Measurements from ENCODE around the gene DIS3L. TPM values are rescaled to one million over a fixed set of nuclear protein-coding genes. Genes with fewer than 3 reads are reported as not detected.

Gene DIS3L
- total and polyA plus RNA-seq, 2 of the 4 experiments (the other 2 are of a cell fraction) = 5.1 to 14.5 TPM

- H3K9me3 ChIP-seq (ENCODE audit: control insufficient read depth, insufficient read depth, low read length) = no peaks in the 10 kb centered on the region
- CTCF ChIA-PET = no interaction called here
- H3K27ac ChIP-seq (ENCODE audit: insufficient read depth, low read length) = no peak overlapping the region
- H3K36me3 ChIP-seq (ENCODE audit: control insufficient read depth, insufficient read depth, low read length) = no peaks in the 10 kb centered on the region
- H3K9ac ChIP-seq (ENCODE audit: low read depth, low read length) = no peak overlapping the region
- no peak overlapping the region for H2AK9ac ChIP-seq (replicated peaks; ENCODE audit: low read depth, low read length, poor library complexity)
- H2BK5ac ChIP-seq (ENCODE audit: low read depth, low read length, poor library complexity, severe bottlenecking) = no peak overlapping the region
- peak overlapping the region; percentile 43 for H3K4me3 ChIP-seq (ENCODE audit: insufficient read depth, low read depth, low read length)
- intact Hi-C loops (cut with micrococcal nuclease) (loop anchor here (5.0 kb wide), 1 partner anchor 244 kb away; the partner anchor contains the start of gene SNAPC5), dilution Hi-C loops (cut with HindIII; ENCODE audit: low sequenced_read_pairs, unreplicated experiment) (no loop called here), in situ Hi-C loops (cut with MboI; ENCODE audit: low sequenced_read_pairs) (no loop called here)
- H4K8ac ChIP-seq (ENCODE audit: low read depth in 2 of 2, low read length in 2 of 2) = no peak overlapping the region
- no peaks in the 10 kb centered on the region for H3K9me1 ChIP-seq (ENCODE audit: insufficient read depth, low read length)
- DNase-seq (no peak), ATAC-seq (ENCODE audit: low read depth) (peak; percentile 24)
- H3K14ac ChIP-seq (replicated peaks; ENCODE audit: low read depth, low read length) = no peak overlapping the region
- no peak overlapping the region for H4K91ac ChIP-seq (ENCODE audit: insufficient read depth, low read depth, low read length)
- no peak overlapping the region for H2BK20ac ChIP-seq (ENCODE audit: low read depth, low read length)
- H3K79me1 ChIP-seq (ENCODE audit: low read depth in 1 of 2, low read length in 2 of 2) = no peaks in the 10 kb centered on the region
- peaks cover 88% of the 10 kb centered on the region for H3K27me3 ChIP-seq (ENCODE audit: control insufficient read depth, insufficient read depth, low read length)
- TF ChIP-seq CHD1 (IDR thresholded peaks at IDR 0.05; ENCODE audit: low read depth, low read length) (no peak), ELK1 (IDR thresholded peaks at IDR 0.05; ENCODE audit: borderline replicate concordance, low read depth, low read length) (no peak), RCOR1 (IDR thresholded peaks at IDR 0.05; ENCODE audit: insufficient replicate concordance, low read length) (no peak), CTCF (conservative IDR thresholded peaks at IDR 0.05; ENCODE audit: low read depth, low read length) (no peak), RFX5 (IDR thresholded peaks at IDR 0.05; ENCODE audit: low read depth, low read length) (no peak), MAZ (IDR thresholded peaks at IDR 0.05; ENCODE audit: borderline replicate concordance, low read depth, low read length) (no peak), SMC3 (IDR thresholded peaks at IDR 0.05; ENCODE audit: low read depth, low read length) (no peak), POLR2A (IDR thresholded peaks at IDR 0.05; ENCODE audit: low read depth, low read length) (no peak), NFE2L2 (IDR thresholded peaks at IDR 0.05; ENCODE audit: low read depth, low read length) (no peak), RAD21 (IDR thresholded peaks at IDR 0.05; ENCODE audit: low read length) (no peak), MXI1 (IDR thresholded peaks at IDR 0.05; ENCODE audit: borderline replicate concordance, low read depth, low read length) (no peak), USF2 (IDR thresholded peaks at IDR 0.05; ENCODE audit: low read depth, low read length) (no peak), MAFK (IDR thresholded peaks at IDR 0.05; ENCODE audit: low read depth, low read length) (no peak)
- H3K23ac ChIP-seq (ENCODE audit: low read depth, low read length) = no peak overlapping the region
- H3K18ac ChIP-seq (ENCODE audit: low read depth, low read length) = no peak overlapping the region
- no peak overlapping the region for H2BK15ac ChIP-seq (ENCODE audit: low read depth, low read length)
- POLR2A ChIA-PET (ENCODE audit: unreplicated experiment) = no interaction called here
- no peak overlapping the region for H4K5ac ChIP-seq (ENCODE audit: low read depth, low read length)
- H3K4ac ChIP-seq (ENCODE audit: low read depth, low read length) = no peak overlapping the region
- H3K4me1 ChIP-seq (ENCODE audit: control insufficient read depth, insufficient read depth, low read length) = peaks cover 6% of the 10 kb centered on the region; the same call in 1 of the 2 replicates
- peak overlapping the region; percentile 82 for H2AFZ ChIP-seq (replicated peaks; ENCODE audit: low read length, poor library complexity)
- no peaks in the 10 kb centered on the region for H4K20me1 ChIP-seq (ENCODE audit: insufficient read depth, low read length)
- WGBS, 2 experiments (ENCODE audit: extremely low coverage in 2 of 2, insufficient read length in 1 of 2) = 1% methylated on average over 26 of the region's 64 CpGs; no CpG with 5 or more reads in 1 of the 2 experiments
- BruUV-seq (replicated peaks) = no TSS peak
- no peak overlapping the region for H2BK120ac ChIP-seq (ENCODE audit: low read depth, low read length)
- H3K4me2 ChIP-seq (ENCODE audit: low read depth, low read length) = peak overlapping the region; percentile 98
- no peak overlapping the region for H3K56ac ChIP-seq (ENCODE audit: extremely low read depth, insufficient read depth, low read length)
- no peak overlapping the region for H2AK5ac ChIP-seq (ENCODE audit: low read depth, low read length)
These were observed 40.5 kb upstream of the DIS3L start for GRCh38 chr15:66252685-66253417.

Measured in IMR-90 (cell line).